CD14-positive monocyte (primary cell): ENCODE results near the gene GGTLC2. TPM values are rescaled to one million over a fixed set of nuclear protein-coding genes. Genes with fewer than 3 reads are reported as not detected.

Experiments
- DNase-seq, 3 donors: peaks; one replicate each; pipeline ENCODE4 v3.0.0-alpha.2; 2011 to 2022
- H2AFZ ChIP-seq: 2 replicates; pipeline ENCODE4 v1.6.0; 2012; ENCODE audit warnings: mild to moderate bottlenecking, low read depth, low read length, inconsistent platforms; ENCODE audit not compliant: insufficient read depth, poor library complexity, severe bottlenecking
- H3K27ac ChIP-seq, 2 donors: 1 replicate in 1 of 2; 2 replicates in 1 of 2; pipeline ENCODE4 v1.5.1; 2012 to 2013; ENCODE audit warnings: low read length in 2 of 2, control low read depth in 1 of 2, inconsistent platforms in 1 of 2, low read depth in 1 of 2, mild to moderate bottlenecking in 1 of 2
- H3K27me3 ChIP-seq, 2 donors: one replicate each; pipeline versions ENCODE4 v1.6.0 to v1.6.1; 2011 to 2013; ENCODE audit warnings: low read length in 2 of 2; ENCODE audit not compliant: control insufficient read depth in 2 of 2, insufficient read depth in 2 of 2
- H3K36me3 ChIP-seq, 2 donors: replicated peaks in 1 of 2; 1 replicate in 1 of 2; 2 replicates in 1 of 2; pipeline versions ENCODE4 v1.5.1 to v1.6.1; 2012 to 2013; ENCODE audit warnings: low read length in 2 of 2, control low read depth in 1 of 2, inconsistent platforms in 1 of 2, mild to moderate bottlenecking in 1 of 2; ENCODE audit not compliant: insufficient read depth in 2 of 2, control insufficient read depth in 1 of 2
- H3K4me1 ChIP-seq, 2 donors: 1 replicate in 1 of 2; 2 replicates in 1 of 2; pipeline versions ENCODE4 v1.5.1 to v1.6.1; 2012 to 2013; ENCODE audit warnings: low read length in 2 of 2, control low read depth in 1 of 2, inconsistent platforms in 1 of 2, mild to moderate bottlenecking in 1 of 2, moderate library complexity in 1 of 2; ENCODE audit not compliant: insufficient read depth in 2 of 2, control insufficient read depth in 1 of 2
- H3K4me2 ChIP-seq: replicated peaks from 2 replicates; pipeline ENCODE3; 2012; ENCODE audit warnings: low read length, moderate library complexity, mild to moderate bottlenecking; ENCODE audit not compliant: poor library complexity, severe bottlenecking; ENCODE audit errors: extremely low read depth
- H3K4me3 ChIP-seq, 3 experiments: fragments of 200-600 bp in 1 of 3; sonication (generic) in 1 of 3; replicated peaks in 1 of 3; 1 replicate in 2 of 3; 2 replicates in 1 of 3; pipeline ENCODE4 v1.5.1; 2011 to 2013; ENCODE audit warnings: low read length in 3 of 3, mild to moderate bottlenecking in 3 of 3, control low read depth in 2 of 3, low read depth in 2 of 3, inconsistent platforms in 1 of 3, moderate library complexity in 1 of 3
- H3K79me2 ChIP-seq: 2 replicates; pipeline ENCODE4 v1.6.0; 2012; ENCODE audit warnings: mild to moderate bottlenecking, control low read depth, inconsistent platforms, low read length, moderate library complexity; ENCODE audit not compliant: insufficient read depth
- H3K9ac ChIP-seq: 2 replicates; pipeline ENCODE4 v1.6.0; 2017; ENCODE audit warnings: low read length, mild to moderate bottlenecking; ENCODE audit not compliant: insufficient read depth, poor library complexity, severe bottlenecking
- H3K9me3 ChIP-seq, 2 donors: replicated peaks in 1 of 2; 1 replicate in 1 of 2; 2 replicates in 1 of 2; pipeline versions ENCODE4 v1.5.1 to v1.6.1; 2012 to 2013; ENCODE audit warnings: low read length in 2 of 2, control low read depth in 1 of 2; ENCODE audit not compliant: control insufficient read depth in 1 of 2, insufficient read depth in 1 of 2
- H4K20me1 ChIP-seq: 2 replicates; pipeline ENCODE4 v1.6.0; 2012; ENCODE audit warnings: mild to moderate bottlenecking, low read length, control low read depth, moderate library complexity; ENCODE audit not compliant: insufficient read depth
- H3K27ac Mint-ChIP-seq, 7 donors: one replicate each; pipeline ENCODE4 v1.8.0; 2020; ENCODE audit warnings: mild to moderate bottlenecking in 7 of 7, mixed read lengths in 7 of 7, moderate library complexity in 6 of 7, inconsistent platforms in 2 of 7
- H3K27me3 Mint-ChIP-seq, 3 donors: one replicate each; pipeline ENCODE4 v1.8.0; 2021 to 2022; ENCODE audit warnings: low read depth in 3 of 3, mild to moderate bottlenecking in 3 of 3, mixed read lengths in 3 of 3, moderate library complexity in 3 of 3, inconsistent platforms in 1 of 3
- H3K36me3 Mint-ChIP-seq, 2 donors: one replicate each; pipeline ENCODE4 v1.8.0; 2020; ENCODE audit warnings: mixed read lengths in 2 of 2, inconsistent platforms in 1 of 2, mild to moderate bottlenecking in 1 of 2
- H3K4me1 Mint-ChIP-seq: one replicate; pipeline ENCODE4 v1.8.0; 2020; ENCODE audit warnings: mild to moderate bottlenecking, mixed read lengths
- H3K4me3 Mint-ChIP-seq, 2 donors: one replicate each; pipeline ENCODE4 v1.8.0; 2020; ENCODE audit warnings: mild to moderate bottlenecking in 2 of 2, mixed read lengths in 2 of 2, moderate library complexity in 1 of 2
- H3K9me3 Mint-ChIP-seq, 7 donors: one replicate each; pipeline ENCODE4 v1.8.0; 2020 to 2022; ENCODE audit warnings: mixed read lengths in 7 of 7, mild to moderate bottlenecking in 6 of 7, moderate library complexity in 6 of 7, inconsistent platforms in 2 of 7
- CTCF ChIP-seq: fragments of 200-600 bp; IDR thresholded peaks from one replicate; pipeline ENCODE4 v1.8.0; 2022; ENCODE audit warnings: antibody characterized with exemption, mild to moderate bottlenecking
- WGBS: methylation state at CpG from one replicate; pipeline ENCODE4 v1.1.5; 2013; ENCODE audit warnings: missing lambda C conversion rate; ENCODE audit not compliant: insufficient coverage; 5-methylcytosine and 5-hydroxymethylcytosine counted together
- intact Hi-C, 2 donors: fragments of 100-400 bp; cut with micrococcal nuclease; formaldehyde crosslinking; loops; one replicate each; pipeline versions ENCODE4 v1.15.0 to v1.15.1; 2023
- polyA plus RNA-seq, 3 donors: library from polyadenylated mRNA; depleted of rRNA in 1 of 3; unstranded in 2 of 3; stranded (reverse) in 1 of 3; fragments of 300-500 nt in 2 of 3; fragments of >200 nt in 1 of 3; fragmentation: Illumina TruSeq in 2 of 3; gene quantifications; 1 replicate in 2 of 3; 2 replicates in 1 of 3; pipeline ENCODE4 v1.2.3, GENCODE V29; 2012 to 2021

The GGTLC2 gene
- polyA plus RNA-seq, 3 donors, result not detected

GRCh38 chr22:22689621-22690345 is 45.4 kb downstream of the GGTLC2 start:
- Mint-ChIP-seq H3K27ac (no peak overlapping the region), H3K4me1 (peaks cover 45% of the 10 kb centered on the region), H3K9me3 (no peaks in the 10 kb centered on the region), H3K4me3 (no peak overlapping the region), H3K36me3 (no peaks in the 10 kb centered on the region), H3K27me3 (peaks cover 0 to 3% (median 1%) of the 10 kb centered on the region in 3 donors)
- Histone ChIP-seq H3K27ac (no peak overlapping the region), H3K4me1 (peaks cover 16 to 20% of the 10 kb centered on the region in 2 donors), H3K4me3 (no peak overlapping the region), H3K36me3 (no peaks in the 10 kb centered on the region), H3K79me2 (no peaks in the 10 kb centered on the region), H4K20me1 (no peaks in the 10 kb centered on the region), H3K9me3 (no peaks in the 10 kb centered on the region), H3K4me2 (no peak overlapping the region), H3K27me3 (no peaks in the 10 kb centered on the region), H2AFZ (peak overlapping the region; percentile 27), H3K9ac (no peak overlapping the region)
- no peak for TF ChIP-seq CTCF
- WGBS, result 94% methylated on average over 3 of the region's 4 CpGs
- no peak for DNase-seq
- intact Hi-C loops, result no loop called here

- Histone ChIP-seq H3K27ac (no peak overlapping the region), H3K4me2 (no peak overlapping the region), H3K79me2 (no peaks in the 10 kb centered on the region), H3K4me1 (peaks cover 16 to 20% of the 10 kb centered on the region in 2 donors), H4K20me1 (no peaks in the 10 kb centered on the region), H3K27me3 (no peaks in the 10 kb centered on the region), H3K4me3 (no peak overlapping the region), H3K9ac (no peak overlapping the region), H3K36me3 (no peaks in the 10 kb centered on the region), H2AFZ (no peak overlapping the region), H3K9me3 (no peaks in the 10 kb centered on the region)
- no peak for TF ChIP-seq CTCF
- intact Hi-C loops, result no loop called here
- H3K9me3 Mint-ChIP-seq, result no peaks in the 10 kb centered on the region
- no peaks in the 10 kb centered on the region for H3K36me3 Mint-ChIP-seq
- no peak overlapping the region for H3K4me3 Mint-ChIP-seq
- peaks cover 45% of the 10 kb centered on the region for H3K4me1 Mint-ChIP-seq
- 81% methylated on average over 3 of the region's 5 CpGs for WGBS
- peak overlapping the region in 1 of 7 donors; percentile 72 for H3K27ac Mint-ChIP-seq
- DNase-seq, result no peak
- H3K27me3 Mint-ChIP-seq, result peaks cover 0 to 4% (median 3%) of the 10 kb centered on the region in 3 donors
Observed at GRCh38 chr22:22691055-22691454, 46.6 kb downstream of the GGTLC2 start.
